ENCODE results near the gene RAD51B.

The RAD51B gene

DNA sequence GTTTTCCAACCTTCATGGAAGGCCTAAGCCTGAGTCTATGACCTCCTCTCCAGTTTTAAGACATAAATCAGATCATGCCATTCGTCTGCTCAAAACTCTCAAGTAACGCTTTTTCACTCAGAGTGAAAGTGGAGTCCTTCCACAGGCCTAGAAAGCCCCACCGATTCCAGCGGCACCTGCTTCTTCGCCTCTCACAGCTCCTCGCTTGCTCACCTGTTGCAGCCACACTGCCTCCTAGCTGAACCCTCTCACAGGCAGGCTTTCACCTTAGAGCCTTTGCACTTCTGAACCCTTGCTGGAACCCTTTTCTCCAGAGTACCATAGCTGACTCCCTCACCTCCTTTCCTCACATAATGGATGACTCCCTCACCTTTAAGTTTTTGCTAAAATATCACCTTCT, 672.2 kb downstream of the RAD51B start:
- Histone ChIP-seq H3K27ac (no peak overlapping the region), H3K4me2 (no peak overlapping the region), H3K4me1 (peaks cover 19 to 53% (median 37%) of the 10 kb centered on the region in 10 experiments), H3K9ac (no peak overlapping the region), H4K20me1 (no peaks in the 10 kb centered on the region), H3K9me3 (replicated peaks in 1 of 11) (0 out of 22 replicates have a peak, but pooled peaks cover 0 to 5% (median 0%) of the 10 kb centered on the region in 11 experiments), H3K27me3 (no peaks in the 10 kb centered on the region), H3K4me3 (no peak overlapping the region), H3K36me3 (no peaks in the 10 kb centered on the region)
- TF ChIP-seq Cebpa-rat (IDR thresholded peaks at IDR 0.05): no peak

DNA sequence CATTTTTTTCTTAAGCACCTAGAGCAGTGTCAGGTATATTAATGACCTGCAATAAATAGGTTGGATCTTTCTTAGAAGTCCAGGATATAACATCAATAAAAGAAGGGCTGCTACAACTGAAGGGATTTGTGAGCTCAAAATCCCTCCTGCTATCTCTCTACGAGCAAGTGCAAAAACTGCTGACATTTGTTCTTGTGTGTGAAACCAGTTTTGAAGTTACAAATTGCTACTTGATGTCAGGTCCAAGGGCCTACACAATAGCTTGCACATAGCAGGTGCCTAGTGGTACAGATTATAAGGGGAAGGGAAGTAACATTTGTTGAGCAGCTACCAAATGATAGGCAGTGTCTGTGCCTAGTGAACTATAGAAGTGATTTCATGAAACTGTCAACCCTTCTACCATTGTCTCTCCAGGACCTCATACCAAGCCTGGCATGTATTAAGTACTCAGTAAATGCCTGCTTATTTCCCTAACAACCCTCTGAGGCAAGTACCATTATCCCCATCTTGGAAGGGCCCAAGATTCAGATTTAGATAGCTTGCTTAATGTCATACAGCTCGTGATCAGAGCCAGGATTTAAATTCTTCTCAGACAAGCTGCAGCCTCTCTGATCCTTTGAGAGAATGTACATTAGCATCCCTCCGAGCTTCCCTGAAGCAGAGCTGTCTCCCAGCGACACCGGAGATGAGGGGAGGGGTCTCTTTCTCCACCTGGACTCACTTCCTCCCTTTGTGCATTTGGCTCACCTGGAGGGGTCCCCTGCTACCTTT, 673.0 kb downstream of the RAD51B start:
- H3K9ac ChIP-seq: no peak overlapping the region
- H3K4me3 ChIP-seq: no peak overlapping the region
- 0 out of 22 replicates have a peak overlapping the region, but pooled peaks of 2 of the 11 experiments have one; percentile 2 for H3K4me2 ChIP-seq
- 0 out of 22 replicates have a peak, but pooled peaks cover 0 to 3% (median 0%) of the 10 kb centered on the region in 11 experiments for H3K9me3 ChIP-seq (replicated peaks in 1 of 11)
- no peak overlapping the region for H3K27ac ChIP-seq
- no peak for TF ChIP-seq Cebpa-rat (IDR thresholded peaks at IDR 0.05)
- peaks cover 19 to 50% (median 35%) of the 10 kb centered on the region in 10 experiments for H3K4me1 ChIP-seq
- H4K20me1 ChIP-seq: no peaks in the 10 kb centered on the region
- H3K36me3 ChIP-seq: no peaks in the 10 kb centered on the region
- no peaks in the 10 kb centered on the region for H3K27me3 ChIP-seq

DNA sequence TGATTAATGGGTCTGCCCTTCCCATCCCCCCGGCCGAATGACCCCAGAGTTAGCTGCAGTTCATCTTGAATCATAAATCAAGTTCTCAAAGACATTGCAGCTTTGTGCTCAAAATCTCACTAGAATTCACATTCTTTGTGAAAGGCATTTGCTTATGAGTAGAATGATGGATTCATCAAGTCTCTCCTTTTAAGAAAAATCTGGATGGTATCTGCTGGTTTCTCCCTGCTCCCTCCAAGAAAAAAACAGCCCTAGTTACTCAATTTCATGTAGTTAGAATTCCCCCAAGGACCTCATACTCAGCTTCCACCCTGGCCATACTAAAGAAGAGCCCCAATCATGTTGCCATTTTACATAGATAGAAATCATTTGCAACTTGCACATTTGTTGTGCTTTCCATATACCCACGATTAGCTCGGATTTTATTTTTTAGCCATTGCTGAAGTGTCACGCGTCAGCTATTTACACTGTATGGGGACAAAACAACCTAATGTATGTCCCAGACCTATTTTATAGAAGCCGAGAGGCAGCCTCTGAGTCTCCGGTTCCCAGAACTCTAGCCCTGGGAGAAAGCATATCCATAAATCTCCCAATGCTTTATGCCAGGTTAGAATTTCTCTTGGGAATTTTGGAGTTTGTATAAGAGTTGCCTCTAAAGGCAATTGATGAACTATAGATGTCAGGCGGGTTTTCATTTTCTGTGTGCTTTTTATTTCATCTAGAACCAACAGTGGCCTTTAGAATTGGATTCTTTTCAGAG, 673.8 kb downstream of the RAD51B start:
- Histone ChIP-seq H4K20me1 (no peaks in the 10 kb centered on the region), H3K9ac (no peak overlapping the region), H3K4me2 (peak overlapping the region in 3 of 11 experiments; percentile 2 to 83 (median 2); a peak in 2 of 22 replicates)

GRCh38 chr14:68495101-68496039, 675.8 kb downstream of the RAD51B start:
- H3K9me3 ChIP-seq (replicated peaks in 1 of 11): no peaks in the 10 kb centered on the region
- H3K4me3 ChIP-seq: peak overlapping the region in 2 of 10 experiments; percentile 9 to 21; a peak in 2 of 20 replicates
- H3K9ac ChIP-seq: peak overlapping the region in 8 of 11 experiments; percentile 21 to 71 (median 48); a peak in 16 of 22 replicates
- H3K27me3 ChIP-seq: no peaks in the 10 kb centered on the region
- peak overlapping the region in 8 of 11 experiments; percentile 45 to 76 (median 67); a peak in 17 of 22 replicates for H3K27ac ChIP-seq
- peak overlapping the region; percentile 61 to 88 (median 75) for H3K4me2 ChIP-seq
- H4K20me1 ChIP-seq: no peaks in the 10 kb centered on the region
- TF ChIP-seq Cebpa-rat (IDR thresholded peaks at IDR 0.05): no peak
- H3K36me3 ChIP-seq: no peaks in the 10 kb centered on the region
- H3K4me1 ChIP-seq: peaks cover 29 to 72% (median 53%) of the 10 kb centered on the region in 10 experiments

More for the DNA sequence above, 673.8 kb downstream of the RAD51B start:
- no peak for TF ChIP-seq Cebpa-rat (IDR thresholded peaks at IDR 0.05)
- Histone ChIP-seq H3K27me3 (no peaks in the 10 kb centered on the region), H3K27ac (no peak overlapping the region), H3K4me3 (no peak overlapping the region), H3K4me1 (peaks cover 19 to 52% (median 34%) of the 10 kb centered on the region in 10 experiments), H3K36me3 (no peaks in the 10 kb centered on the region), H3K9me3 (replicated peaks in 1 of 11) (no peaks in the 10 kb centered on the region)

GRCh38 chr14:68497011-68497410, 677.4 kb downstream of the RAD51B start:
- peak overlapping the region in 7 of 11 experiments; percentile 69 to 88 (median 78); a peak in 12 of 22 replicates for H3K4me2 ChIP-seq
- peaks cover 43 to 88% (median 69%) of the 10 kb centered on the region in 10 experiments for H3K4me1 ChIP-seq
- H3K4me3 ChIP-seq: no peak overlapping the region
- H3K27me3 ChIP-seq: no peaks in the 10 kb centered on the region
- TF ChIP-seq Cebpa-rat (IDR thresholded peaks at IDR 0.05): no peak
- no peaks in the 10 kb centered on the region for H4K20me1 ChIP-seq
- no peak overlapping the region; a peak in 2 of 22 replicates for H3K27ac ChIP-seq
- H3K9me3 ChIP-seq (replicated peaks in 1 of 11): no peaks in the 10 kb centered on the region
- H3K36me3 ChIP-seq: no peaks in the 10 kb centered on the region
- H3K9ac ChIP-seq: no peak overlapping the region

DNA sequence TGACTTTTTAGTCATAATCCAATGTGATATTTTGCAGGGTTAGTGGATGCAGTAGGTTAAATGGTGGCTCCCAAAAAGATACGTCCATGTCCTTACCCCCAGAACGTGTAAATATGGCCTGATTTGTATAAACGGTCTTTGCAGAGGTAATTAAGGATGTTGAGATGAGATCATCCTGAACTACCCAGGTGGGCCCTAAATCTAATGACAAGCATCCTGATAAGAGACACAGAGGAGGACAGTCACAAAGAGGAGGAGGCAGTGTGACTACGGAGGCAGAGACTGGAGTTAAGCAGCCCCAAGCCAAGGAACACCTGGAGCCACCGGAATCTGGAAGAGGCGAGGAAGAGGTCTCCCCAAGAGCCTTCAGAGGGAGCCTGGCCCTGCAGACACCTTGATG, 679.9 kb downstream of the RAD51B start:
- Histone ChIP-seq H3K9me3 (replicated peaks in 1 of 11) (no peaks in the 10 kb centered on the region), H3K27me3 (no peaks in the 10 kb centered on the region), H3K4me1 (peaks cover 57 to 98% (median 85%) of the 10 kb centered on the region in 10 experiments), H3K9ac (no peak overlapping the region), H3K4me2 (peak overlapping the region; percentile 15 to 94 (median 79); a peak in 19 of 22 replicates), H3K36me3 (no peaks in the 10 kb centered on the region), H4K20me1 (no peaks in the 10 kb centered on the region), H3K27ac (peak overlapping the region in 4 of 11 experiments; percentile 36 to 89 (median 62); a peak in 5 of 22 replicates), H3K4me3 (no peak overlapping the region)
- TF ChIP-seq Cebpa-rat (IDR thresholded peaks at IDR 0.05): no peak

DNA sequence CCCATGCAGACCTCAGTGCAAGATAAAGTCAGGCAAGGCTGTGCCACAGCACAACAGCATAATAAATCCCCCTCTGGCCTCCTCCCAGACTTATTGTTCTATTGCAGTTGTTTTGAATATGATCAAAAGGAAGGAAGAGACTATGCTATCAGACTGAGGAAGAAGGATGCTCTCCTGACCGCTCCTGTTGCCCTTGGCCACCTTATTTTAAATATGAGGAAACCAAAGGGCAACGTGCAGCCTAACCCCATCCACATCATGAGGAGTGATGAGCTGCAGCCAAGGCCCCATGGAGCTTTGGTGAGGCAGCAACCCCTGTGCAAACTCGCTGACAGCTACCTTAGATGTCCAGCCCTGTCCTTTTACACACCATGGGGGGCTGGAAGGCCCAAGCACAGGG, 681.6 kb downstream of the RAD51B start:
- Histone ChIP-seq H3K9ac (peak overlapping the region in 5 of 11 experiments; percentile 14 to 83 (median 80); a peak in 10 of 22 replicates), H3K27ac (peak overlapping the region in 9 of 11 experiments; percentile 41 to 90 (median 76); a peak in 19 of 22 replicates), H3K4me3 (no peak overlapping the region; a peak in 1 of 20 replicates), H3K9me3 (replicated peaks in 1 of 11) (no peaks in the 10 kb centered on the region), H3K4me1 (peaks cover 49 to 98% (median 85%) of the 10 kb centered on the region in 10 experiments), H4K20me1 (no peaks in the 10 kb centered on the region), H3K36me3 (no peaks in the 10 kb centered on the region), H3K4me2 (peak overlapping the region; percentile 67 to 94 (median 80)), H3K27me3 (no peaks in the 10 kb centered on the region)
- no peak for TF ChIP-seq Cebpa-rat (IDR thresholded peaks at IDR 0.05)

GRCh38 chr14:68501614-68502052, 682.1 kb downstream of the RAD51B start:
- no peak for TF ChIP-seq Cebpa-rat (IDR thresholded peaks at IDR 0.05)
- H3K4me2 ChIP-seq: peak overlapping the region; percentile 67 to 94 (median 80)
- H3K36me3 ChIP-seq: no peaks in the 10 kb centered on the region
- H3K4me1 ChIP-seq: peaks cover 54 to 98% (median 85%) of the 10 kb centered on the region in 10 experiments
- peak overlapping the region in 9 of 11 experiments; percentile 41 to 90 (median 76); a peak in 19 of 22 replicates for H3K27ac ChIP-seq
- H3K9me3 ChIP-seq (replicated peaks in 1 of 11): no peaks in the 10 kb centered on the region
- H3K9ac ChIP-seq: peak overlapping the region in 7 of 11 experiments; percentile 50 to 83 (median 77); a peak in 13 of 22 replicates
- peak overlapping the region in 3 of 10 experiments; percentile 25 to 46 (median 43); a peak in 3 of 20 replicates for H3K4me3 ChIP-seq
- H3K27me3 ChIP-seq: no peaks in the 10 kb centered on the region
- no peaks in the 10 kb centered on the region for H4K20me1 ChIP-seq
